HG03439 (cell line): Measurements from ENCODE around the gene TLR7.

Experiments used
- ATAC-seq: cut with Tn5 transposase; IDR thresholded peaks from one replicate; pipeline ENCODE4 v1.9.1; 2021; ENCODE audit warnings: mild to moderate bottlenecking, moderate library complexity; ENCODE audit not compliant: unreplicated experiment

The TLR7 gene

DNA sequence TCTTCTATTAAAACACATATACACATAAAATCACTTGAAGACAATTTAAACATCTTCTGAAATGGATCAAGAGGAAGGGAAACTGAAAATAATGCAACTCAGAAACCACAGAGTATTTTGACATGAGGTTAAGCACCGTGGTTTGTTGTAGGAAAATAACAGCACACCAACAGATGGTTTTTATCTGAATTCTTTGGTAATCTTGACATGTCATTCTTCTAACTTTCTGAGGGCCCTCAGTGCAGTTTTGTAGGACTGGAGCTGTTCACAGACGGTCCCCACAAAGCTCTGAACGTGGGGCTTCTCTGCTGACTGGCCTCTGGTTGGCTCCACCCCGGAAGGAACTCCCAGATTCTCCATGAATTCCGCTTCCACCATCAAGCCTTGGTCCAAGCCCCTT, 23.6 kb downstream of the TLR7 start:
- no peak for ATAC-seq

DNA sequence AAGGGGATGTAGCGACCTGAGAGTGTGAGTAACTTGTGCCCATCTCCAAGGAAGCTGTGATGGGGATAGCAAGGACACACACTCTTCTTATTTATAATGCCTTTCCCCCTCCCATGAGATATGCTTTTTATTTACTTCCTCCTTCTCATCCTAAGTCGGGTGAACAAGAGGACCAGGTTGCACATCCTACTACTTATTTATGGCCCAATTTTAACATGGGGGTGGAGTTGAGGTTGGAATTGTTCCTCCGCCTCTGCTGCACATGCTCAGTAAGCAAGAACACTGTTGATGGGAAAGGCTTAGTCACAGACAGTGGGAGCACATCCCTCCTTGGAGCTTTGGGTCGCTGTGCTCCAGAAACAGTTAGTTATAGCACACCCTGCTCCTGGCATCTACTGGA, 24.3 kb downstream of the TLR7 start:
- no peak for ATAC-seq

DNA sequence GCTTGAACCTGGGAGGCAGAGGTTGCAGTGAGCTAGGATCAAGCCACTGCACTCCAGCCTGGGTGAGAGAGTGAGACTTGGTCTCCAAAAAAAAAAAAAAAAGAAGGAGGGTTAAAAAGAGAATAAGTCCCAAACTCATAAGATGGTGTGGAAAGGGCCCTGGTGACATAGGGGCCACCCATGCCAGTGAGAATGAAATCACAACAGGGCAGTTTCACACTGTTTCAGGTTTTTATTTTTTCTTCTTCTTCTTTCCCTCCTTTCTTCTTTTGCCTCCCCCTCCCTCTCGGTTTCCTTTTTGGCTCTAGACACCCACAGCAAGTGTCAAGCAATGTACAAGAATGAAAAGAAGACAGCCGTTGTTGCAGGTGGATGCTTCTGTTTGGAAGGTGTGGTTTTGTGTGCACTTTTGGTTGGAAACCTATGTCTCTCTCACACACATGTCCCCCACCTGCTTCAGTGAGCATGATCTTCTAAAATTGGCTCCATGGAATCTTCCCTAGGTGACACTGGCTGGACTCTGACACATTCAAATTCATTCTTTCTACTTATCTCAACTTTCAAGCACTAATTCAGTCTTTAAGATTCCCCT, 25.1 kb downstream of the TLR7 start:
- ATAC-seq = no peak

DNA sequence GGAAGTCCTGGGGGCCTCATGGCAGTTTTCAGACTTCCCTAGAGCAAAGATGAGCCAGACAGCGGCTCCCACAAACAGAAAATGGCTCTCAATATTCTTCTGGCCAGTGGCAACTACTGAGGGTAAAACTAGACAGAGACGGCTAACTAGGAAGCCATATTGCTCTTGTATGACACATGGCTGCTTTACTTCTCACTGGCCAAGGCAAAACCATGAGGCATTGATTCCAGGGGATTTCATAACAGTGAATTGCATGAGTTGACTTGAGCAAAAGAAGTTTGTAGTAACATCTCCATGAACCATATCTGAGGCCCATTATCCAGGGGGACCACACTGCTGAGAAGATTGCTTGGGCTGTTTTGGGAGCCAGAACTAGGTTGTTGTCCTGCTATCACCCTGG, 25.8 kb downstream of the TLR7 start:
- ATAC-seq = no peak

DNA sequence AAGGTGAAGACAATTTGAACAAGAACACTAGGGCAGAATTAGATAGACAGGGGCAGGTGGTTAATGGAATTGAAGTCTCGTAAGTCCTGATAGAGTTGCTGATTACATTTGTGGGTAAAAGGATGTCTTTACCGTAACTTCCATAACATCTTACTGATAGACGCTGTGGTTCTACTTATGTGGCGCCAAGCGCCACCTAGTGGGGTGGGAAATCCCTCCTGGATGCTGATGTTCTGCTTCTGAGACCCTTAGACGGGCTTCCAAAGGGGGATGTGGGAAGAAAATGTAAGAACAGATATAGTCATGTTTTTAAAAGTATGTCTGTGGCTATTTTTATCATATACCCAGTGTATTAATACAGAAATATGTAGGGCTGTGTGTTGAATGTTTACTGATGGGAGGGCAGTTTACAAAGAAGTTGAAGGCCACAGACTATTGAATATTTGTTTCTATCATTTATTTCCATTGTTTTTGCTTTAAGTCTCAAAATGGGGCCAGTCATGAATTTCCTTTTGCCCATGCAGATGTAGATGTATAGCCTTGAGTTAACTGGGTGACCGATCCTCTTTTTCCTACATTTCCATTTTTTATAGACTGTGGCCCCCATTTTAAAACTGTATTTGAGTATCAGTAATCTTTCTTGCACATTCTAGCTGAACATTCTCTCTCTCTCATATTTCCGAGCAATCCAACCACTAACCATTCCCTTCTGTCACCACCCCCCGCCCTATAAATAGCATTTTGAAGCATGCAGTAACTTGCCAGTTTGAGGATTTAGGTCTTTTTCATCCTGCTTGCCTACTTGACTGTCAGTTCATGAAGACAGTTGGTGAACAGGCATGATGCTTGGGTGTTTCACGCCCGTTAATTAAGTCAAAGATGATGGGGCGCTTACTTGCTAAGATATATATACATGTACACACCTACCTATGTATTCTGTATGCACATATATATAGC, 27.5 kb downstream of the TLR7 start:
- no peak for ATAC-seq

DNA sequence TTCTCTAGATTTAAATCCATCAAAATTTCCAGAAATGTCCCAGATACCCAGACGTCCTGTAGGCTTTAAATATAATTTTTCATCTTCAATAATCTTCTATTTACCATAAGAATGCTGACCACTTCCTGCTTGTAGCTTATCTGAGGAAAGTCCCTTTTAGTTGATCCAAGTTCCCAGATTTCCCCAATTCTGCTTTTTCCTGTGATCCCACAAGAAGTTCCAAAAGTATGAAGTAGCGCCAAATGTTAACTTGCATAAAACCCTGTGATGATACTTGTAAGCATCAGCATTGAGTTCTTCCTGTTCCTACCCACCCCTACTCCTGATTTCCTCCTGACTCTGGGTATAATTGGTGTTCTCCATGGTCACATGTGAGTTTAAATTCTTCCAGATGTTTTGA, 29.0 kb downstream of the TLR7 start:
- ATAC-seq = no peak

DNA sequence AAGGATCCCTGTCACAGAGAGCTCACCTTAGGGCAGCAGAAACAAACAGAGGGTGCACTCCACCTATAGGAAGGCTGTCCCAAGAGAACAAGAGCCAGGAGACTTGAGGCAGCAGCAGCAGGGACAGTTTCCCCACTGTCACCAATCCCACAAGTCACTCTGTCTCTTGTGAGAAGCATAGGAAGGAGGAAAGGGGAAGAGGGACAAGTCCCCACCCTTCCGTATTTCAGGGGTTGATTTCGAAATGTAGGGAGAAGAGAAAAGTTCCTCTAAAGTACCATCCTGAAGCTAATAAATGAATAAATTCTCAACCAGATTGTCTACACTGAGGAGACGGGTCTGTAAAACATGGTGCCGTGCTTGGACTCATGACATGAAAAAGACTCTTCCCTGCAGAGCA, 30.1 kb downstream of the TLR7 start:
- no peak for ATAC-seq

DNA sequence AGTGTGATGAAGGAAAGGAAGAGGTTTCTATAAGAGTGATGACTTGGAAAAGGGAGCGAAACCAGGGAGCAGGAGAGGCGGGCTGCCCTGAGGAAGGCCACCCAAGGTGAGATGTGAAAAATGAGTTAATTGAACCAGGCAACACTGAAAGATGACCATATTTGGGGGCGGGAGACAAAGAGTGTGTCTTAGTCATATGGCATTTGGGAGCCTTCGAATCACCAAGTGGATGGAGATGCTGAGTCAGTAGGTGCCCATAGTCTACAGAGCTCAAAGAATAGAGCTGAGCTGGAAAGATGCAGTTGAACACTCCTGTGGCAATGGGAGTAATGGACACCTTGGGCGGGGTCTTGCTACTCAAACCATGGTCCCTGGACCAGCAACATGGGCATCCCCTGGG, 31.2 kb downstream of the TLR7 start:
- ATAC-seq = no peak

DNA sequence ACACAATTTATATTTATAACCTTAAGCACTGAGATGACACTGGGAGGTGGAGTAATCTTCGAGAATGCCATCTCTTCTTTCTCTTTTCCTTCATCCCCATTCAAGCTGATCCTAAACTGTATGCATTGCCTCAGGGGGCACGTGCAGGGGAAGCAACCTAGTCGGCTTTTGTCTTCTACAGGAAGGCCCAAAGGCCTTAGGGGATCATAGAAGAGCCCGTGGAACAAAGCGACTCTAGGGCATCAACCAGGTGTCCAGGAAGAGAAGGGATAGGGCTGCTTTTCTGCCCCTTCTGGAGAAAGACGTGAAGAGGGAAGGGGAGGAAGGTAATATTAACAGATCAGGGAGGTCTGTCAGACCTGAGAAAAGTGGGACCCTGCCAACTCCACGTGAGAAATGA, 32.6 kb downstream of the TLR7 start:
- no peak for ATAC-seq

DNA sequence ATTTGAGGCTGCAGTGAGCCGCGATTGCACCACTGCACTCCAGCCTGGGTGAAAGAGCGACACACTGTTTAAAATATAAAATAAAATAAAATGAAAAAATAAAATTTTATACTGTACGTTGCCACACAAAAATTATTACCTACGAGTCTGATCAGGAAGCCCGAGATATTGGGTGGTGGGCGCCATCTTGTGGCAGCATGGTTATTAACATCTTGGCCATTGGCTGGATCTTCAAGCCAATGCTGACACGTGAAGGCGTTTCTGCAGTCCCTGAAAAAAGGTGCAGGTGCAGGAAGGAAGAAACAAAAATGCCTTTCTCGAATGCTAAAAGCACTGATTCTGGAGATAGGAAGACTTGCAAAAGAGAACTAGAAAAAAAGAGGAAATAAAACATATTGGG, 34.6 kb downstream of the TLR7 start:
- ATAC-seq = no peak

DNA sequence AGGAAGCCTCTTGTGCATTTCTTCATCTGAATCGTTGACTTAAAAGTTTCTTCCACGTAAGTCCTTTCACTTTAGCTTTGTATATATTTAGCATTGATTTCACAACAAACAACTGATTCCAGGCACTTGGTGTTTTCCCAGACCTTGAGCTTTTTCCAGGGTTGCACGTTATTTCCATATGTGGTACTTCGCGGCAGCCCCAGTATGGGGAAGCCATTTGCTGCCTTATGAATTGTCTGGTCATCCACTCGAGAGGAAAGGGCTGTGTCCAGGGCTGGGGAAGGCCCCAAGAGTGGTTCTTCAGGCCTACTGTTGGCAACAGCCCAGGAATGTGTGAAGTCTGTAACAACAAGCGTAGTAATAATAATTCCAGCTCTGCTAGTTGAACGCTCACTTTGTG, 36.8 kb downstream of the TLR7 start:
- no peak for ATAC-seq

DNA sequence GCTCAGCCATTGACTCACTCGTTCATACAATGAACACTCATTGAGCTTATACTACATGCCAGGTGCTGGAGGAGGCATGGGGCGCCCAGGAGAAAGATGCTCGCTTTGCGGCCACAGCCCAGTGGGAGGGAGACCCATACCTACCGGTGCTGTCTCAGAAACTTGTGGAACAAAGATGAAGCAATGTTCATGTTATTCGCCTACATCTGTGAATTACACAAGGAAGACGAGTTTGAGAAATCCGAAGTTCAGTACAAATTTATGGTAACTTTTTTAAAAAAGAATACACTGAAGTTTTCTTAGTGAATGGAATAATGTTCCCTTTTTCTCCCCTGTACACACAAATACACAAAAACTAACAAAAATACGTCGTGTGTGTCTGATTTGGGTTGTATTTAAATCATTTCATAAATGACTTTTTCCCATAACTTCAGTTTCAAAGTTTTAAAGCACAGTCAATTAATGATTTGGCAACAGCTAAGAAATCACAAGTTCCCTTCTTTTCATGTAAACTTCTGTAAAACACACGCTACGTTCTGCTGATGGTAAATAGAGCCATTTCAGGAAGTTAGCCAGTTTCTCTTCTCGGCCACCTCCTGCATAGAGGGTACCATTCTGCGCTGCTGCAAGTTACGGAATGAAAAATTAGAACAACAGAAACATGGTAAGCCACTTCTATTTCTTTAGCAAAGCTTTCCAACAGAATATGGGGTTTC, 39.3 kb downstream of the TLR7 start, which contains the start of gene TLR8:
TLR8 (plus strand) TSS at position 575 of the 716 bp plus-strand sequence; CDS start at position 662, 87 bp downstream.
- ATAC-seq = no peak

DNA sequence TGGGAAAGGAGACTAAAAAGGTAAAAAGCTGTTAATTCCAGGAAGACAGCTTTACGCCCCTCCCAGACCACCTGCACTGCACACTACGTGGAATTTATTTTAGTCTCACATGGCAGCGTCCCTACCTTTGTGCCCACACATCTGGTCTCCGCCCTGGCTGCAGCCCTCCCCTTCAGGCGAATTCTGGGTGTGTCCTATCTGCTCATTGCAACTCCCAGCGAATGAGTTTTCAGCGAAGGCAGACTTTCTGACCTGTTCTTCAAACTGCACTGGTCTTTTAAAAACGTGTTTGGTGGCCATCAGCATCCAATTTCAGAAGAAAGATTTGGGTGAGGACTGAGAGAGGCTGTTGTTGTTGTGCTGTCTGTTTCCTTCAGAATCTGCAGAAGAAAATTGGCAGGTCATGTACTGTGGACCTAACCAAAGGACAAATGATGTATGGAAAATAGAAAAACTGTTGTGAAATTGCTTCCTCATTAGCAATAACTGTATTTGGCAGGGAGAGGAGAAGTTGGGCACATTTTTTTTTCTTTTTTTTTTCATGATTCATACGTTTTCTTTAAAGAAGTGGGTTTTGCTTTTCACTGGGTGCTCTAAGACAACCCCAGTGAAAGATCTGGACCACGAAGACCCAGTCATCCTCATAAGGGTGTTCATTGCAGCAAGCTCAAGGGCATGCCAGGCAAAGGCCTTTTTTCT, 43.7 kb downstream of the TLR7 start:
- no peak for ATAC-seq

DNA sequence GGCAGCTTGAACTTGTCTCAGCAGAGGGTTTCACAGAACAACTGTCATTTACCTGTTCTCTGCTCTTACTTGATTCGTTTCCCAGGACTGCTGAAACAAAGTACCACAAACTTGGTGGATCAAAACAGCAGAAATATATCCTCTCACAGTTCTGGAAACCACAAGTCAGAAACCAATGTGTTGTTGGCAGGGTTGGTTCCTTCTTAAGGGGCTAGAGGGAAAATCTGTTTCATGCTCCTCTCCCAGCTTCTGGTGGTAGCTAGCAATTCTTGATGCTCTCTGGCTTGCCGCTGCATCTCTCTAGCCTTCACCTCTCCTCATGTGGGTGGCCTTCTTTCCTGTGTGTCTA, 44.2 kb downstream of the TLR7 start:
- ATAC-seq = no peak

DNA sequence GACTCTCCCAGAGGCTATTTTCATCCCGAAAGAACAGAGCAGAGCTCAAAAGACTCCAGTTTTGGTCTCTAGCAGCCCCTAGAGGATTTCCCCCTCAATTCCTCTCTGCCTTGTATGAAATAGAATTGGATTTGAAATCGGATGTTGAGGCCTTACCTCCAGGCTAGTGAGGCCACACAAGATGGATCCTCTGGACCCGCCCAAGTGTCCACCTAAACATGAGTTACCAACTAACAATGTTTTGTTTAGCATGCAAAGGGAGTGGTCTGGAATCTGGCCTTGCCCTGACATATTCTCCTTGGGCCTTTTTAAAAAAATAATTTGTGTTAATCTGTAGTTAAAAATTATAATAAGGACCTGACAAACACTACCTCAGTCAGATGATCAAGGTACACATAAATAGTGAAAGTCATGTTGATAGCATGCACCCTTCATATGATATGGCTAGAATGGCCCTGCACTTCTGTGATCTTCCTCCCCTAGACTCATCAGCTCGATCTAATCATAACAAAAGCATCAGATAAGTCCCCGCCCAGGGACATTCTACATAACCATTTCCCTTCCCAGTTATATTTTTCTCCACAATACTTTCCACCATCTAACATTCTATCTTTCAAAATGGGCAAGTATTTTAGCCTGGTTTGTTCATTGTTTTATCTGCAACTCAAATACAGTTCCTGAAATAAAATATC, 46.1 kb downstream of the TLR7 start:
- ATAC-seq = no peak

DNA sequence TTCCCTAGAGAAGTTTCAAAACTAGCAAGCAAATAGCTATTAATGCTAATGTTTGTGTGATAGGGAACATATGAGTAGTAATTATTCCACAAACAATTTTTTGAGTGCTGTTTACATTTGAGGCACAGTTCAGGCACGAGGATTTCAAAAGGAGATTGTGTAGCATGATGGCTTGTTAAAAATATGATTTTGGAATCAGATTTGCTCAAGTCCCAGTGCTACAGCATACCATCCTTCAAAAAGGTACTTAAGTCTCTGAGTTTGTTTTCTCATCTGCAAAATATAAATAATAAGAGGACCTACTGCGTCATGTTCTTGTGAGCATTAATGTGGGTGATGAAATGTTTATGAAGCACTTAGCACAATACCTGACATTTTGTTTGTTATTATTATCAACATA, 50.9 kb downstream of the TLR7 start:
- no peak for ATAC-seq

DNA sequence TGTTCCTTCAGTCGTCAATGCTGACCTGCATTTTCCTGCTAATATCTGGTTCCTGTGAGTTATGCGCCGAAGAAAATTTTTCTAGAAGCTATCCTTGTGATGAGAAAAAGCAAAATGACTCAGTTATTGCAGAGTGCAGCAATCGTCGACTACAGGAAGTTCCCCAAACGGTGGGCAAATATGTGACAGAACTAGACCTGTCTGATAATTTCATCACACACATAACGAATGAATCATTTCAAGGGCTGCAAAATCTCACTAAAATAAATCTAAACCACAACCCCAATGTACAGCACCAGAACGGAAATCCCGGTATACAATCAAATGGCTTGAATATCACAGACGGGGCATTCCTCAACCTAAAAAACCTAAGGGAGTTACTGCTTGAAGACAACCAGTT, 52.2 kb downstream of the TLR7 start:
- ATAC-seq = no peak

DNA sequence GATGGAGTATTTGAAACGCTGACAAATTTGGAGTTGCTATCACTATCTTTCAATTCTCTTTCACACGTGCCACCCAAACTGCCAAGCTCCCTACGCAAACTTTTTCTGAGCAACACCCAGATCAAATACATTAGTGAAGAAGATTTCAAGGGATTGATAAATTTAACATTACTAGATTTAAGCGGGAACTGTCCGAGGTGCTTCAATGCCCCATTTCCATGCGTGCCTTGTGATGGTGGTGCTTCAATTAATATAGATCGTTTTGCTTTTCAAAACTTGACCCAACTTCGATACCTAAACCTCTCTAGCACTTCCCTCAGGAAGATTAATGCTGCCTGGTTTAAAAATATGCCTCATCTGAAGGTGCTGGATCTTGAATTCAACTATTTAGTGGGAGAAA, 52.7 kb downstream of the TLR7 start:
- no peak for ATAC-seq

DNA sequence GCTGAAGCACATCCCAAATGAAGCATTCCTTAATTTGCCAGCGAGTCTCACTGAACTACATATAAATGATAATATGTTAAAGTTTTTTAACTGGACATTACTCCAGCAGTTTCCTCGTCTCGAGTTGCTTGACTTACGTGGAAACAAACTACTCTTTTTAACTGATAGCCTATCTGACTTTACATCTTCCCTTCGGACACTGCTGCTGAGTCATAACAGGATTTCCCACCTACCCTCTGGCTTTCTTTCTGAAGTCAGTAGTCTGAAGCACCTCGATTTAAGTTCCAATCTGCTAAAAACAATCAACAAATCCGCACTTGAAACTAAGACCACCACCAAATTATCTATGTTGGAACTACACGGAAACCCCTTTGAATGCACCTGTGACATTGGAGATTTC, 54.1 kb downstream of the TLR7 start:
- ATAC-seq = no peak

DNA sequence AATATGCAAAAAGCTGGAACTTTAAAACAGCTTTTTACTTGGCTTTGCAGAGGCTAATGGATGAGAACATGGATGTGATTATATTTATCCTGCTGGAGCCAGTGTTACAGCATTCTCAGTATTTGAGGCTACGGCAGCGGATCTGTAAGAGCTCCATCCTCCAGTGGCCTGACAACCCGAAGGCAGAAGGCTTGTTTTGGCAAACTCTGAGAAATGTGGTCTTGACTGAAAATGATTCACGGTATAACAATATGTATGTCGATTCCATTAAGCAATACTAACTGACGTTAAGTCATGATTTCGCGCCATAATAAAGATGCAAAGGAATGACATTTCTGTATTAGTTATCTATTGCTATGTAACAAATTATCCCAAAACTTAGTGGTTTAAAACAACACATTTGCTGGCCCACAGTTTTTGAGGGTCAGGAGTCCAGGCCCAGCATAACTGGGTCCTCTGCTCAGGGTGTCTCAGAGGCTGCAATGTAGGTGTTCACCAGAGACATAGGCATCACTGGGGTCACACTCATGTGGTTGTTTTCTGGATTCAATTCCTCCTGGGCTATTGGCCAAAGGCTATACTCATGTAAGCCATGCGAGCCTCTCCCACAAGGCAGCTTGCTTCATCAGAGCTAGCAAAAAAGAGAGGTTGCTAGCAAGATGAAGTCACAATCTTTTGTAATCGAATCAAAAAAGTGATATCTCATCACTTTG, 55.2 kb downstream of the TLR7 start:
- ATAC-seq = no peak
